NCI-H1048 (cell line): ENCODE results near the gene OR5AL1.
"Not testable (repeated sequence)": the region's sequence is repeated elsewhere in the genome, so short reads cannot be mapped to it uniquely, and the experiment has no call there.

ENCODE experiments used
- DNase-seq: peaks from one replicate; lab custom pipeline; 2025; lab: John Stamatoyannopoulos, UW

OR5AL1 gene

GRCh38 chr11:56412396-56412795, at the start of gene OR5AL1:
OR5AL1 (plus strand) TSS chr11:56412696.
- no peak for DNase-seq

- no peak for DNase-seq
Measured at GRCh38 chr11:56375324-56375723, 37.2 kb upstream of the OR5AL1 start, which contains the start of gene OR8U1. OR8U1 (plus strand) TSS chr11:56375624; CDS start chr11:56375624, 0 bp downstream.

- DNase-seq = no peak
Measured at GRCh38 chr11:56380120-56380519, 32.4 kb upstream of the OR5AL1 start.

GRCh38 chr11:56394381-56394780, 18.1 kb upstream of the OR5AL1 start:
- DNase-seq = no peak

- no peak for DNase-seq
Measured at GRCh38 chr11:56396047-56396446, 16.4 kb upstream of the OR5AL1 start.

- DNase-seq = not testable (repeated sequence)
Measured at GRCh38 chr11:56401858-56402461, 10.5 kb upstream of the OR5AL1 start.

GRCh38 chr11:56404393-56404792, 8.1 kb upstream of the OR5AL1 start:
- peak; percentile 34 for DNase-seq

- DNase-seq = no peak
Measured at GRCh38 chr11:56410801-56411200, 1.7 kb upstream of the OR5AL1 start.

GRCh38 chr11:56453521-56453920, 41.0 kb downstream of the OR5AL1 start:
- no peak for DNase-seq

GRCh38 chr11:56457076-56457475, 44.6 kb downstream of the OR5AL1 start:
- DNase-seq = no peak
